SU-DHL-6 (cell line): ENCODE data around the gene WDPCP.

Experiments
- H2AFZ ChIP-seq: fragments of 200-600 bp; sonication (generic); 2 replicates; pipeline ENCODE4 v1.6.1; 2014; ENCODE audit warnings: low read depth, mild to moderate bottlenecking, moderate library complexity, mixed read lengths, antibody characterized with exemption, low read length; ENCODE audit not compliant: severe bottlenecking
- H3F3A ChIP-seq: fragments of 200-600 bp; shearing (Covaris generic); 2 replicates; pipeline ENCODE4 v1.6.0; 2016; ENCODE audit warnings: antibody characterized with exemption, mild to moderate bottlenecking; ENCODE audit not compliant: insufficient read depth
- H3K27ac ChIP-seq: fragments of 200-600 bp; sonication (generic); 2 replicates; pipeline ENCODE4 v1.5.1; 2016; ENCODE audit warnings: low read depth, mild to moderate bottlenecking, low read length, moderate library complexity, mixed read lengths
- H3K27me3 ChIP-seq: fragments of 200-600 bp; sonication (generic), shearing (Covaris generic); 2 replicates; pipeline ENCODE4 v1.6.0; 2014; ENCODE audit warnings: mild to moderate bottlenecking, low read length
- H3K36me3 ChIP-seq: fragments of 200-600 bp; sonication (generic); 2 replicates; pipeline ENCODE4 v1.6.1; 2014; ENCODE audit warnings: mild to moderate bottlenecking, low read length, mixed read lengths
- H3K4me2 ChIP-seq: fragments of 300-600, 200-600 bp; shearing (Covaris generic), sonication (generic); 2 replicates; pipeline ENCODE4 v1.6.0; 2014; ENCODE audit warnings: low read length, low read depth, mild to moderate bottlenecking; ENCODE audit not compliant: poor library complexity, severe bottlenecking
- H3K4me3 ChIP-seq: fragments of 200-600 bp; sonication (generic); 2 replicates; pipeline ENCODE4 v1.5.1; 2014; ENCODE audit warnings: antibody characterized with exemption, low read length, mild to moderate bottlenecking, mixed read lengths; ENCODE audit not compliant: insufficient read depth, poor library complexity, severe bottlenecking
- H3K79me2 ChIP-seq: fragments of 200-600 bp; sonication (generic); 2 replicates; pipeline ENCODE4 v1.6.1; 2014; ENCODE audit warnings: mild to moderate bottlenecking, low read length, moderate library complexity; ENCODE audit not compliant: insufficient read depth
- H3K9ac ChIP-seq: fragments of 200-600 bp; sonication (generic); 2 replicates; pipeline ENCODE4 v1.7.0; 2014; ENCODE audit warnings: mild to moderate bottlenecking, low read length
- H3K9me2 ChIP-seq: fragments of 200-600 bp; sonication (generic); replicated peaks from 2 replicates; pipeline ENCODE4 v1.6.1; 2014; ENCODE audit warnings: low read length; ENCODE audit not compliant: insufficient read depth
- H3K9me3 ChIP-seq: fragments of 200-600 bp; sonication (generic); 2 replicates; pipeline ENCODE4 v1.6.1; 2014; ENCODE audit warnings: low read length, mixed read lengths; ENCODE audit not compliant: insufficient read depth
- H4K20me1 ChIP-seq: fragments of 200-600 bp; sonication (generic); 2 replicates; pipeline ENCODE4 v1.6.1; 2014; ENCODE audit warnings: low read depth, mild to moderate bottlenecking, antibody characterized with exemption, low read length, moderate library complexity, mixed read lengths
- EZH2phosphoT487 ChIP-seq: fragments of 200-600 bp; sonication (generic), shearing (Covaris generic); conservative IDR thresholded peaks from 2 replicates; pipeline ENCODE4 v1.6.1; 2018; ENCODE audit warnings: mild to moderate bottlenecking, antibody characterized with exemption, low read length, moderate library complexity, mixed read lengths
- TF ChIP-seq, protein P1 (sequence below): fragments of 200-600 bp; sonication (generic); IDR thresholded peaks from one replicate; pipeline ENCODE4 v1.5.1; 2017; ENCODE audit warnings: antibody characterized with exemption, mild to moderate bottlenecking, low read length, moderate library complexity; ENCODE audit not compliant: insufficient read depth, poor library complexity, severe bottlenecking

Gene WDPCP

GRCh38 chr2:63320669-63321068 is 267.6 kb downstream of the WDPCP start:
- H3K9ac ChIP-seq: no peak overlapping the region
- H3K9me3 ChIP-seq: no peaks in the 10 kb centered on the region
- H3K27me3 ChIP-seq: no peaks in the 10 kb centered on the region
- no peaks in the 10 kb centered on the region for H4K20me1 ChIP-seq
- H3K79me2 ChIP-seq: no peaks in the 10 kb centered on the region
- no peak overlapping the region for H3K4me2 ChIP-seq
- no peaks in the 10 kb centered on the region for H3K9me2 ChIP-seq
- H3F3A ChIP-seq: 0 out of 2 replicates have a peak, but pooled peaks cover 7% of the 10 kb centered on the region
- H3K4me3 ChIP-seq: no peak overlapping the region
- H3K27ac ChIP-seq: no peak overlapping the region
- no peaks in the 10 kb centered on the region for H3K36me3 ChIP-seq
- no peak overlapping the region for H2AFZ ChIP-seq
- TF ChIP-seq, protein P1, sequence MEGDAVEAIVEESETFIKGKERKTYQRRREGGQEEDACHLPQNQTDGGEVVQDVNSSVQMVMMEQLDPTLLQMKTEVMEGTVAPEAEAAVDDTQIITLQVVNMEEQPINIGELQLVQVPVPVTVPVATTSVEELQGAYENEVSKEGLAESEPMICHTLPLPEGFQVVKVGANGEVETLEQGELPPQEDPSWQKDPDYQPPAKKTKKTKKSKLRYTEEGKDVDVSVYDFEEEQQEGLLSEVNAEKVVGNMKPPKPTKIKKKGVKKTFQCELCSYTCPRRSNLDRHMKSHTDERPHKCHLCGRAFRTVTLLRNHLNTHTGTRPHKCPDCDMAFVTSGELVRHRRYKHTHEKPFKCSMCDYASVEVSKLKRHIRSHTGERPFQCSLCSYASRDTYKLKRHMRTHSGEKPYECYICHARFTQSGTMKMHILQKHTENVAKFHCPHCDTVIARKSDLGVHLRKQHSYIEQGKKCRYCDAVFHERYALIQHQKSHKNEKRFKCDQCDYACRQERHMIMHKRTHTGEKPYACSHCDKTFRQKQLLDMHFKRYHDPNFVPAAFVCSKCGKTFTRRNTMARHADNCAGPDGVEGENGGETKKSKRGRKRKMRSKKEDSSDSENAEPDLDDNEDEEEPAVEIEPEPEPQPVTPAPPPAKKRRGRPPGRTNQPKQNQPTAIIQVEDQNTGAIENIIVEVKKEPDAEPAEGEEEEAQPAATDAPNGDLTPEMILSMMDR: no peak
- no peak for TF ChIP-seq EZH2phosphoT487

GRCh38 chr2:63310614-63311013 is 277.7 kb downstream of the WDPCP start:
- Histone ChIP-seq H4K20me1 (no peaks in the 10 kb centered on the region), H3K9ac (no peak overlapping the region), H3K4me2 (no peak overlapping the region), H2AFZ (no peak overlapping the region), H3K9me2 (no peaks in the 10 kb centered on the region), H3K79me2 (no peaks in the 10 kb centered on the region), H3K27ac (no peak overlapping the region), H3K36me3 (no peaks in the 10 kb centered on the region), H3K27me3 (no peaks in the 10 kb centered on the region), H3K9me3 (no peaks in the 10 kb centered on the region), H3K4me3 (no peak overlapping the region), H3F3A (no peaks in the 10 kb centered on the region)
- no peak for TF ChIP-seq EZH2phosphoT487
- TF ChIP-seq, protein P1: no peak

- no peak overlapping the region for H2AFZ ChIP-seq
- TF ChIP-seq, protein P1: no peak
- no peak for TF ChIP-seq EZH2phosphoT487
- no peak overlapping the region for H3K4me2 ChIP-seq
- H3K4me3 ChIP-seq: no peak overlapping the region
- peaks cover 32% of the 10 kb centered on the region; the same call in 1 of the 2 replicates for H3K9me3 ChIP-seq
- H3K36me3 ChIP-seq: peaks cover 12% of the 10 kb centered on the region; the same call in 1 of the 2 replicates
- no peaks in the 10 kb centered on the region for H4K20me1 ChIP-seq
- H3K27ac ChIP-seq: no peak overlapping the region
- no peaks in the 10 kb centered on the region for H3K9me2 ChIP-seq
- no peak overlapping the region for H3K9ac ChIP-seq
- H3F3A ChIP-seq: no peaks in the 10 kb centered on the region
- H3K79me2 ChIP-seq: no peaks in the 10 kb centered on the region
- no peaks in the 10 kb centered on the region for H3K27me3 ChIP-seq
Measured at GRCh38 chr2:63301481-63301880, 286.8 kb downstream of the WDPCP start.
